Tibial nerve (tissue), 4 donors: ENCODE results near the gene BCL6. TPM values are rescaled to one million over a fixed set of nuclear protein-coding genes. Genes with fewer than 3 reads are reported as not detected.

Source experiments
- DNase-seq, 2 donors: peaks; one replicate each; pipeline ENCODE4 v3.0.0-alpha.2; 2019; ENCODE audit warnings: low spot score in 2 of 2
- H3K27ac ChIP-seq, 4 donors: fragments of 200-600 bp; sonication (generic) in 3 of 4; one replicate each; pipeline ENCODE4 v1.5.1; 2017 to 2019; ENCODE audit warnings: mild to moderate bottlenecking in 1 of 4
- H3K27me3 ChIP-seq, 2 donors: fragments of 200-600 bp; sonication (generic) in 1 of 2; one replicate each; pipeline versions ENCODE4 v1.5.1 to v1.6.0; 2017 to 2019
- H3K36me3 ChIP-seq, 3 donors: fragments of 200-600 bp; sonication (generic); one replicate each; pipeline ENCODE4 v1.5.1; 2018 to 2019
- H3K4me1 ChIP-seq, 4 donors: fragments of 200-600 bp; sonication (generic) in 3 of 4; one replicate each; pipeline ENCODE4 v1.5.1; 2017 to 2019
- H3K4me3 ChIP-seq, 4 donors: fragments of 200-600 bp; sonication (generic) in 3 of 4; one replicate each; pipeline ENCODE4 v1.5.1; 2017 to 2019; ENCODE audit warnings: mild to moderate bottlenecking in 1 of 4, moderate library complexity in 1 of 4
- H3K9me3 ChIP-seq, 4 donors: fragments of 200-600 bp; sonication (generic) in 3 of 4; one replicate each; pipeline ENCODE4 v1.5.1; 2017 to 2019
- CTCF ChIP-seq, 5 experiments: fragments of 200-600 bp in 3 of 5; fragments of 450-650 bp in 2 of 5; sonication (generic) in 3 of 5; IDR thresholded peaks; one replicate each; pipeline ENCODE4 v1.5.1; 2016 to 2019; ENCODE audit warnings: antibody characterized with exemption in 5 of 5, mild to moderate bottlenecking in 3 of 5, moderate library complexity in 2 of 5
- EP300 ChIP-seq, 2 donors: sonication (generic); formaldehyde crosslinking; IDR thresholded peaks; one replicate each; pipeline ENCODE4 v1.6.1; 2017; ENCODE audit warnings: antibody characterized with exemption in 2 of 2, mild to moderate bottlenecking in 1 of 2
- POLR2A ChIP-seq, 2 donors: fragments of 450-650 bp; IDR thresholded peaks; one replicate each; pipeline ENCODE4 v1.6.1; 2017; ENCODE audit warnings: antibody characterized with exemption in 2 of 2, mild to moderate bottlenecking in 2 of 2, moderate library complexity in 2 of 2
- WGBS, 2 donors: methylation state at CpG; one replicate each; pipeline ENCODE4 v1.1.5; 2018; 5-methylcytosine and 5-hydroxymethylcytosine counted together
- total RNA-seq, 4 donors: library from RNA; depleted of rRNA; stranded (reverse); fragments of >200 nt; gene quantifications; one replicate each; pipeline ENCODE4 v1.1.0, GENCODE V29; 2016

The BCL6 gene
- total RNA-seq, 4 donors from 2014 or later: 272 to 500 (median 305) TPM

- no peaks in the 10 kb centered on the region for H3K9me3 ChIP-seq
- no peaks in the 10 kb centered on the region for H3K36me3 ChIP-seq
- H3K4me3 ChIP-seq: no peak overlapping the region
- H3K4me1 ChIP-seq: no peaks in the 10 kb centered on the region
- no peak overlapping the region for H3K27ac ChIP-seq
- TF ChIP-seq POLR2A (IDR thresholded peaks at IDR 0.05): no peak
- TF ChIP-seq EP300 (IDR thresholded peaks at IDR 0.05): no peak
- no peak for TF ChIP-seq CTCF (IDR thresholded peaks at IDR 0.05)
- DNase-seq: no peak
- no peaks in the 10 kb centered on the region for H3K27me3 ChIP-seq
Observed at GRCh38 chr3:187705164-187705563, 40.1 kb downstream of the BCL6 start.

GRCh38 chr3:187702507-187703033 lies 42.7 kb downstream of the BCL6 start, which contains the start of gene RTP2:
TSS of gene RTP2 (minus strand) at chr3:187702557. CDS start at chr3:187702128, 429 bp downstream.
- Histone ChIP-seq H3K4me3 (no peak within 1 kb of the TSS), H3K36me3 (no peaks in the 10 kb centered on the region), H3K27me3 (no peaks in the 10 kb centered on the region), H3K27ac (no peak within 1 kb of the TSS), H3K9me3 (no peaks in the 10 kb centered on the region), H3K4me1 (no peaks in the 10 kb centered on the region)
- 61% methylated on average over 4 of the region's 4 CpGs for WGBS, 2 donors
- DNase-seq: no peak
- TF ChIP-seq CTCF (IDR thresholded peaks at IDR 0.05) (no peak), EP300 (IDR thresholded peaks at IDR 0.05) (no peak), POLR2A (IDR thresholded peaks at IDR 0.05) (no peak)

GRCh38 chr3:187700249-187700648 lies 45.0 kb downstream of the BCL6 start:
- Histone ChIP-seq H3K36me3 (no peaks in the 10 kb centered on the region), H3K4me3 (no peak overlapping the region), H3K27me3 (no peaks in the 10 kb centered on the region), H3K27ac (no peak overlapping the region), H3K9me3 (no peaks in the 10 kb centered on the region), H3K4me1 (no peaks in the 10 kb centered on the region)
- no peak for DNase-seq
- WGBS, 2 donors: 86 to 92% methylated on average over 2 of the region's 2 CpGs
- no peak for TF ChIP-seq POLR2A (IDR thresholded peaks at IDR 0.05)
- TF ChIP-seq EP300 (IDR thresholded peaks at IDR 0.05): no peak
- no peak for TF ChIP-seq CTCF (IDR thresholded peaks at IDR 0.05)

- Histone ChIP-seq H3K27ac (no peak overlapping the region), H3K36me3 (no peaks in the 10 kb centered on the region), H3K4me1 (no peaks in the 10 kb centered on the region), H3K27me3 (no peaks in the 10 kb centered on the region), H3K4me3 (no peak overlapping the region), H3K9me3 (no peaks in the 10 kb centered on the region)
- no peak for TF ChIP-seq POLR2A (IDR thresholded peaks at IDR 0.05)
- no peak for TF ChIP-seq EP300 (IDR thresholded peaks at IDR 0.05)
- TF ChIP-seq CTCF (IDR thresholded peaks at IDR 0.05): no peak
- no peak for DNase-seq
- WGBS, 2 donors: 92 to 96% methylated on average over 41 to 42 of the region's 42 CpGs
Observed at GRCh38 chr3:187698499-187699399, 46.5 kb downstream of the BCL6 start.

- Histone ChIP-seq H3K4me3 (no peak overlapping the region), H3K27me3 (no peaks in the 10 kb centered on the region), H3K9me3 (no peaks in the 10 kb centered on the region), H3K36me3 (no peaks in the 10 kb centered on the region), H3K27ac (no peak overlapping the region), H3K4me1 (no peaks in the 10 kb centered on the region)
- no peak for TF ChIP-seq EP300 (IDR thresholded peaks at IDR 0.05)
- no peak for DNase-seq
- WGBS, 2 donors: 48 to 52% methylated on average over 4 of the region's 4 CpGs
Observed at GRCh38 chr3:187696021-187696420, 49.2 kb downstream of the BCL6 start.
